Melanocyte of skin (primary cell): Measurements from ENCODE around the gene FBXO30. TPM values are rescaled to one million over a fixed set of nuclear protein-coding genes. Genes with fewer than 3 reads are reported as not detected.

Source experiments
- total RNA-seq, 2 donors: library from RNA; depleted of rRNA; stranded (reverse); fragments of >200 nt; gene quantifications; 2 replicates each; pipeline ENCODE4 v1.2.3, GENCODE V29; 2012

The FBXO30 gene
- total RNA-seq = 1 to 10 TPM; 5.5 to 7.7 TPM

GRCh38 chr6:145814501-145815308 is at the start of gene FBXO30:
Gene FBXO30, minus strand, starts transcription at chr6:145814795. Its CDS starts 8,390 bp downstream, at chr6:145806405.

Other genes starting within 250 kb of the FBXO30 start
- 10 to 100 TPM; 11.7 to 12.7 TPM for gene EPM2A, start 79.3 kb downstream of the FBXO30 start, total RNA-seq
- 10 to 100 TPM; 16.9 to 17.0 TPM for gene SHPRH, start 149.6 kb upstream of the FBXO30 start, total RNA-seq
- 1 to 10 TPM in 1 of 2 donors, under 1 TPM in 1; 0.33 to 1.0 TPM for gene GRM1, start 214.3 kb upstream of the FBXO30 start, total RNA-seq